CD4-positive, CD25-positive, alpha-beta regulatory T cell (primary cell): Measurements from ENCODE around the gene ST6GALNAC3. TPM values are rescaled to one million over a fixed set of nuclear protein-coding genes. Genes with fewer than 3 reads are reported as not detected.

Experiments
- ATAC-seq, 2 donors: fragments of 150-1000 bp; cut with Tn5 transposase; one replicate each; pipeline ENCODE4 v1.10.0; 2021; ENCODE audit warnings: low read depth in 2 of 2, moderate number of reproducible peaks in 2 of 2, moderate library complexity in 1 of 2
- DNase-seq, 3 donors: peaks; one replicate each; pipeline versions ENCODE4 v3.0.0 to v3.0.0-alpha.2; 2012 to 2022; ENCODE audit warnings: mixed read lengths in 1 of 3
- H3K27ac ChIP-seq: one replicate; pipeline ENCODE4 v1.7.0; 2013; ENCODE audit warnings: mild to moderate bottlenecking, low read length; ENCODE audit not compliant: insufficient read depth, poor library complexity, severe bottlenecking
- H3K27me3 ChIP-seq: one replicate; pipeline ENCODE4 v1.7.0; 2013; ENCODE audit warnings: low read length; ENCODE audit not compliant: control insufficient read depth, insufficient read depth
- H3K36me3 ChIP-seq: one replicate; pipeline ENCODE4 v1.7.0; 2013; ENCODE audit warnings: mild to moderate bottlenecking, low read length, moderate library complexity; ENCODE audit not compliant: control insufficient read depth, insufficient read depth
- H3K4me1 ChIP-seq: 2 replicates; pipeline ENCODE4 v1.7.0; 2013; ENCODE audit warnings: mild to moderate bottlenecking, low read length; ENCODE audit not compliant: insufficient read depth, control insufficient read depth, poor library complexity, severe bottlenecking
- H3K4me3 ChIP-seq: one replicate; pipeline ENCODE4 v1.7.0; 2013; ENCODE audit warnings: low read depth, mild to moderate bottlenecking, low read length, moderate library complexity
- H3K9me3 ChIP-seq, 2 experiments: 1 replicate in 1 of 2; 2 replicates in 1 of 2; pipeline ENCODE4 v1.7.0; 2013; ENCODE audit warnings: low read length in 2 of 2, mild to moderate bottlenecking in 1 of 2, moderate library complexity in 1 of 2; ENCODE audit not compliant: control insufficient read depth in 2 of 2
- H3K27ac Mint-ChIP-seq, 3 donors: one replicate each; pipeline ENCODE4 v1.8.0; 2020 to 2022; ENCODE audit warnings: mild to moderate bottlenecking in 3 of 3, mixed read lengths in 3 of 3, moderate library complexity in 2 of 3
- H3K27me3 Mint-ChIP-seq: one replicate; pipeline ENCODE4 v1.8.0; 2022; ENCODE audit warnings: mild to moderate bottlenecking, mixed read lengths
- H3K36me3 Mint-ChIP-seq: one replicate; pipeline ENCODE4 v1.8.0; 2020; ENCODE audit warnings: mixed read lengths
- H3K4me1 Mint-ChIP-seq, 4 donors: one replicate each; pipeline ENCODE4 v1.8.0; 2020 to 2022; ENCODE audit warnings: mixed read lengths in 4 of 4, mild to moderate bottlenecking in 1 of 4
- H3K4me3 Mint-ChIP-seq, 4 donors: one replicate each; pipeline ENCODE4 v1.8.0; 2020 to 2022; ENCODE audit warnings: mild to moderate bottlenecking in 4 of 4, mixed read lengths in 4 of 4, moderate library complexity in 3 of 4
- H3K9me3 Mint-ChIP-seq, 7 donors: one replicate each; pipeline ENCODE4 v1.8.0; 2020 to 2022; ENCODE audit warnings: mixed read lengths in 7 of 7, mild to moderate bottlenecking in 3 of 7, moderate library complexity in 2 of 7
- polyA plus RNA-seq, 4 donors: library from polyadenylated mRNA; unstranded; fragments of 300-500 nt; fragmentation: Illumina TruSeq; gene quantifications; one replicate each; pipeline ENCODE4 v1.2.3, GENCODE V29; 2021
- total RNA-seq: library from RNA; stranded (reverse); gene quantifications from one replicate; pipeline ENCODE4 v1.2.3, GENCODE V29; 2022

The ST6GALNAC3 gene
- total and polyA plus RNA-seq, 5 donors from 2014 or later, result 0.03 to 3.4 (median 0.95) TPM

GRCh38 chr1:76161451-76161850 lies 86.9 kb downstream of the ST6GALNAC3 start:
- no peaks in the 10 kb centered on the region for H3K9me3 ChIP-seq
- no peak overlapping the region for H3K27ac ChIP-seq
- H3K27me3 ChIP-seq, result no peaks in the 10 kb centered on the region
- Mint-ChIP-seq H3K4me1 (peaks cover 0 to 3% (median 0%) of the 10 kb centered on the region in 4 donors), H3K36me3 (no peaks in the 10 kb centered on the region), H3K27ac (no peak overlapping the region), H3K4me3 (no peak overlapping the region), H3K9me3 (peaks cover 0 to 3% (median 0%) of the 10 kb centered on the region in 7 donors), H3K27me3 (no peaks in the 10 kb centered on the region)
- H3K4me1 ChIP-seq, result no peaks in the 10 kb centered on the region
- DNase-seq, result no peak
- ATAC-seq, result no peak
- H3K36me3 ChIP-seq, result no peaks in the 10 kb centered on the region
- H3K4me3 ChIP-seq, result no peak overlapping the region

- no peak for ATAC-seq
- DNase-seq, result no peak
- H3K4me1 ChIP-seq, result no peaks in the 10 kb centered on the region
- H3K9me3 ChIP-seq, result no peaks in the 10 kb centered on the region
- Mint-ChIP-seq H3K4me3 (no peak overlapping the region), H3K27me3 (no peaks in the 10 kb centered on the region), H3K4me1 (peaks cover 0 to 2% (median 0%) of the 10 kb centered on the region in 4 donors), H3K9me3 (peaks cover 0 to 3% (median 0%) of the 10 kb centered on the region in 7 donors), H3K36me3 (no peaks in the 10 kb centered on the region), H3K27ac (no peak overlapping the region)
- H3K27me3 ChIP-seq, result no peaks in the 10 kb centered on the region
- no peak overlapping the region for H3K27ac ChIP-seq
- no peaks in the 10 kb centered on the region for H3K36me3 ChIP-seq
- H3K4me3 ChIP-seq, result no peak overlapping the region
These were observed 87.7 kb downstream of the ST6GALNAC3 start for GRCh38 chr1:76162254-76162653.

- Histone ChIP-seq H3K4me3 (no peak overlapping the region), H3K36me3 (no peaks in the 10 kb centered on the region), H3K9me3 (no peaks in the 10 kb centered on the region), H3K27ac (no peak overlapping the region), H3K27me3 (no peaks in the 10 kb centered on the region), H3K4me1 (no peaks in the 10 kb centered on the region)
- no peak overlapping the region for H3K4me3 Mint-ChIP-seq
- H3K27me3 Mint-ChIP-seq, result no peaks in the 10 kb centered on the region
- ATAC-seq (no peak), DNase-seq (no peak)
- no peaks in the 10 kb centered on the region for H3K4me1 Mint-ChIP-seq
- peaks cover 0 to 12% (median 1%) of the 10 kb centered on the region in 7 donors for H3K9me3 Mint-ChIP-seq
- H3K36me3 Mint-ChIP-seq, result no peaks in the 10 kb centered on the region
- H3K27ac Mint-ChIP-seq, result no peak overlapping the region
These were observed 89.6 kb downstream of the ST6GALNAC3 start for GRCh38 chr1:76164165-76164564.

- no peaks in the 10 kb centered on the region for H3K4me1 ChIP-seq
- no peak overlapping the region for H3K27ac ChIP-seq
- Mint-ChIP-seq H3K9me3 (peaks cover 0 to 12% (median 5%) of the 10 kb centered on the region in 7 donors), H3K36me3 (no peaks in the 10 kb centered on the region), H3K4me1 (peaks cover 0 to 9% (median 0%) of the 10 kb centered on the region in 4 donors), H3K27ac (no peak overlapping the region), H3K27me3 (no peaks in the 10 kb centered on the region), H3K4me3 (no peak overlapping the region)
- no peaks in the 10 kb centered on the region for H3K9me3 ChIP-seq
- DNase-seq (no peak), ATAC-seq (no peak)
- H3K4me3 ChIP-seq, result no peak overlapping the region
- no peaks in the 10 kb centered on the region for H3K36me3 ChIP-seq
- no peaks in the 10 kb centered on the region for H3K27me3 ChIP-seq
These were observed 95.5 kb downstream of the ST6GALNAC3 start for GRCh38 chr1:76170084-76170483.

- H3K9me3 ChIP-seq, result no peaks in the 10 kb centered on the region
- DNase-seq (no peak), ATAC-seq (no peak)
- no peaks in the 10 kb centered on the region for H3K36me3 ChIP-seq
- Mint-ChIP-seq H3K4me3 (no peak overlapping the region), H3K9me3 (peaks cover 0 to 12% (median 5%) of the 10 kb centered on the region in 7 donors), H3K27ac (no peak overlapping the region), H3K27me3 (no peaks in the 10 kb centered on the region), H3K36me3 (no peaks in the 10 kb centered on the region), H3K4me1 (peaks cover 0 to 9% (median 0%) of the 10 kb centered on the region in 4 donors)
- no peak overlapping the region for H3K4me3 ChIP-seq
- H3K27me3 ChIP-seq, result no peaks in the 10 kb centered on the region
- H3K27ac ChIP-seq, result no peak overlapping the region
- no peaks in the 10 kb centered on the region for H3K4me1 ChIP-seq
These were observed 96.0 kb downstream of the ST6GALNAC3 start for GRCh38 chr1:76170513-76170912.

- H3K9me3 ChIP-seq, result no peaks in the 10 kb centered on the region
- no peak overlapping the region for H3K4me3 ChIP-seq
- peaks cover 0 to 5% (median 1%) of the 10 kb centered on the region in 7 donors for H3K9me3 Mint-ChIP-seq
- no peaks in the 10 kb centered on the region for H3K4me1 ChIP-seq
- H3K36me3 Mint-ChIP-seq, result no peaks in the 10 kb centered on the region
- H3K27me3 ChIP-seq, result no peaks in the 10 kb centered on the region
- H3K27ac Mint-ChIP-seq, result no peak overlapping the region
- DNase-seq (peak in 1 of 3 donors; percentile 9), ATAC-seq (no peak)
- no peak overlapping the region for H3K27ac ChIP-seq
- H3K4me3 Mint-ChIP-seq, result no peak overlapping the region
- no peaks in the 10 kb centered on the region for H3K36me3 ChIP-seq
- no peaks in the 10 kb centered on the region for H3K27me3 Mint-ChIP-seq
- peaks cover 0 to 6% (median 6%) of the 10 kb centered on the region in 4 donors for H3K4me1 Mint-ChIP-seq
These were observed 101.5 kb downstream of the ST6GALNAC3 start for GRCh38 chr1:76176000-76176399.

- ATAC-seq (no peak), DNase-seq (no peak)
- Histone ChIP-seq H3K36me3 (no peaks in the 10 kb centered on the region), H3K4me3 (no peak overlapping the region), H3K4me1 (no peaks in the 10 kb centered on the region), H3K27me3 (no peaks in the 10 kb centered on the region), H3K27ac (no peak overlapping the region), H3K9me3 (no peaks in the 10 kb centered on the region)
- Mint-ChIP-seq H3K27me3 (no peaks in the 10 kb centered on the region), H3K4me1 (peaks cover 0 to 6% (median 6%) of the 10 kb centered on the region in 4 donors), H3K36me3 (no peaks in the 10 kb centered on the region), H3K27ac (no peak overlapping the region), H3K4me3 (no peak overlapping the region), H3K9me3 (peaks cover 0 to 3% (median 0%) of the 10 kb centered on the region in 7 donors)
These were observed 103.1 kb downstream of the ST6GALNAC3 start for GRCh38 chr1:76177615-76178014.

- peaks cover 0 to 6% (median 6%) of the 10 kb centered on the region in 4 donors for H3K4me1 Mint-ChIP-seq
- H3K27me3 ChIP-seq, result no peaks in the 10 kb centered on the region
- no peak overlapping the region for H3K4me3 ChIP-seq
- no peak for DNase-seq
- H3K36me3 Mint-ChIP-seq, result no peaks in the 10 kb centered on the region
- no peaks in the 10 kb centered on the region for H3K27me3 Mint-ChIP-seq
- H3K27ac ChIP-seq, result no peak overlapping the region
- no peaks in the 10 kb centered on the region for H3K4me1 ChIP-seq
- peak overlapping the region in 1 of 3 donors; percentile 15 for H3K27ac Mint-ChIP-seq
- no peaks in the 10 kb centered on the region for H3K36me3 ChIP-seq
- no peak overlapping the region for H3K4me3 Mint-ChIP-seq
- H3K9me3 Mint-ChIP-seq, result peaks cover 0 to 2% (median 0%) of the 10 kb centered on the region in 7 donors
- no peaks in the 10 kb centered on the region for H3K9me3 ChIP-seq
- no peak for ATAC-seq
These were observed 104.7 kb downstream of the ST6GALNAC3 start for GRCh38 chr1:76179219-76179698.
